Stimulated activated CD8-positive, alpha-beta memory T cell treated with anti-CD3 and anti-CD28 coated beads, Interleukin-12 subunit alpha, Interleukin-12 subunit beta, amount 100 ng/mL, for 24 hours (primary cell): Measurements from ENCODE around the gene PRR16.
"Not testable (repeated sequence)": the region's sequence is repeated elsewhere in the genome, so short reads cannot be mapped to it uniquely, and the experiment has no call there.

ENCODE experiments used
- DNase-seq: peaks from one replicate; pipeline ENCODE4 v3.0.0-alpha.2; 2020; ENCODE audit errors: extremely low read depth

The PRR16 gene

GRCh38 chr5:120638449-120638848 lies 174.3 kb downstream of the PRR16 start:
- DNase-seq: no peak

DNA sequence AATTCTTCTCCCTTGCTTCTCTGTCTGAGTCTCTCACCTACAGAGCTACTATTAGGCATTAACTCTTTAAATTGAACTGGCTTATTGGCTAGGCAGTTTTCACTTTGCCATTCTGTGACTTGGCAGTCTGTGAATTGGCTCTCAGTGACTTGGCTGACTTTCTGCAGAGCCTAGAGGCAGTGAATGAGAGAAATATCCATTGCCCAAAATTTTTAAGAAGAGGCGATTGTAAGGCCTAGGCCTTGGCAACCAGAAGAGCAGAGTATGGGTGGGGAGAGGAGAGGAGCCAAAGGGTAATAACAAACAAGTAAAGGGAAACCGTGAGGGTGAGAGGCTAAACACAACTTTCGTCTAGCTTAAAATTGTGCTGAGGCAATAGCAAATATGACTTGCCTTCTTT lies 176.7 kb downstream of the PRR16 start:
- no peak for DNase-seq

DNA sequence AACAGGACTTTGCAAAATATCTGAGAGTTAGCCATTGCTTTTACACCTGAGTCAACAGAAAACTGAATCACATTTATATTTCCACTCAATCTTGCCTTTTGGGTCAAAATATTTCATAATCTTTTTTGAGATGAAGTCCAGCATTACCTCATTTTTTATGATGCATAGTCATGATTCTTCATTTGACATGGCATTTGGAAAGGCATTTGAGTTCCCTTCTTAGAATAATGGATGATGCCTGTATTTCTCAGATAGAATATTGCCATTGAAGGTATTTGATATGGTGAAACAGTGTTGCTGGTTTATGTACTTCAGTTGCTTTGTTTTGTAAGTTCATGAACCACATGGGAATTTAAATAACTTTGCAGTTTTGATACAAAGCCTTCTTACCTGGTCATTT lies 180.4 kb downstream of the PRR16 start:
- no peak for DNase-seq

GRCh38 chr5:120655828-120656435 lies 191.8 kb downstream of the PRR16 start:
- no peak for DNase-seq

GRCh38 chr5:120657104-120657503 lies 193.0 kb downstream of the PRR16 start:
- no peak for DNase-seq

DNA sequence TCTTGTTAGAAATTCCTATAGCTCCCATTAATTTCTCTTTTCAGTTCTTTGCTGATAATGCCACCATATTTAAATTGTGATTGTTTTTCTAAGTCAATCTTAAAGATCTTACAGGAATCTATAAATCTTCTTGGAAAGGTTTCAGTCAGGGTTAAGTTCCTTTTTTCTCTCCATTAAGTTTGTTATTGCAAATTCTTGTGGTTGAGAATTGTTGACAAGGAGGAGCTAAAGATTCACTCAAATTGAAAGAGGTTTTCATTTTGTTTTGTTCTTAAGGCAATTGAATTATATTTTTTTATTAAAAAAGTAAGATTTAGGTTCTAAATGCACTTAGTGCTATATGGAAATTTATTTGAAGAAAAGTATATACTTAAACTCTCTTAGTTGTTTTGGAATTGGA lies 213.4 kb downstream of the PRR16 start:
- no peak for DNase-seq

DNA sequence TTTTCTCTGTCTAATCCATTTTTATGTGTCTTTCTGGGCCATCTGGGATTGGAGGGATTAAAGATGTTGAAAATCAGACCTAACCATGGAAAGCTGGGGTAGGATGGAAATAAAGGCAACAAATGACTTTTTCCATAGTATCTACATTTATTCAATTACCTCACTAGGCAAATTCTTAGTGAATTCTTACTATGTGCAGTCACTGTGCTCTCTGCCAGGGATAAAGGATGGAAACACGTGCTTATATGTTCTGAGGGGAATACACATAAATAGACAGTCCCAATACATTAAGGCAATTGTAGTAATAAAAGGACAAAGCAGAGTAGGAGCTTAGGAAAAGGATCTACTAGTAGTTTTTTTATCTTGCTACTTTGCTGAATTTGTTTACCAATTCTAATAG lies 214.2 kb downstream of the PRR16 start:
- DNase-seq: no peak

- DNase-seq: no peak
These were observed 218.8 kb downstream of the PRR16 start for GRCh38 chr5:120682851-120683250.

DNA sequence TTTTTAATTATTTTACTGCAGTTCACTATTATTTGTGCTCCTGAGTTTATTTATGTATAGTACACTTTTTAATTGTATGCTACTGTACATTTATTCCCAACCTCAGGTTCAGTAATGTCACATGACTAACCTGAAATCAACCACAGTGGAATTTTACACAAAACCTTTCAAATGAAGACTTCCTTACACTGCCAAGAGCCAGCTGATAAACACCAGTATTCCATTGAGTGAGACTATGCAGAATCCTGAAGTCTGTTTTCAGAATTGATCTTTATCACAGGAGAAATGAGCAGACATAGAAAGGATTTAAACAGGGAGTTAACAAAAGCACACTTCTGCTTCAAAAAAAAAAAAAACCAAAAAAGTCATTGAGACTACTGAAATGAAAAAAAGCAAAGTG lies 219.5 kb downstream of the PRR16 start:
- no peak for DNase-seq

DNA sequence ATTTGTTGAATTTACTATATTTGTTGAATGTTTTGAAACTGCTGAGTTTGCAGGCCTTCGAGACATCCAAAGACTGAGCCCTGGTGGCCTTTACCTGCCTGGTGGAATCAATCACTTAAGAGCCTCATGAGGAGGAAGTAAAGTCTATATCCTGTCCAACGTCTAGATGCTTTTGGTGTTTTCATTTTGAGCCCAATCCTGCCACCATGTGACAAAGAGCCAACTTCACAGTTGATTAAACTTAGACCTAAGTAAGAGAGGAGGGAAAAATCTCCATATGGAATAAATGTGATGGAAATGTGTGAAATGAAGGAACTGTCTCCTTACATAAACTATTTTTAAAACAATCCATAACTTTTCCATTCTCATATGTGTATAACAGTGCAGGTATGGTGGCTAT lies 220.1 kb downstream of the PRR16 start:
- DNase-seq: no peak

- no peak for DNase-seq
These were observed 220.8 kb downstream of the PRR16 start for GRCh38 chr5:120684749-120685415.

DNA sequence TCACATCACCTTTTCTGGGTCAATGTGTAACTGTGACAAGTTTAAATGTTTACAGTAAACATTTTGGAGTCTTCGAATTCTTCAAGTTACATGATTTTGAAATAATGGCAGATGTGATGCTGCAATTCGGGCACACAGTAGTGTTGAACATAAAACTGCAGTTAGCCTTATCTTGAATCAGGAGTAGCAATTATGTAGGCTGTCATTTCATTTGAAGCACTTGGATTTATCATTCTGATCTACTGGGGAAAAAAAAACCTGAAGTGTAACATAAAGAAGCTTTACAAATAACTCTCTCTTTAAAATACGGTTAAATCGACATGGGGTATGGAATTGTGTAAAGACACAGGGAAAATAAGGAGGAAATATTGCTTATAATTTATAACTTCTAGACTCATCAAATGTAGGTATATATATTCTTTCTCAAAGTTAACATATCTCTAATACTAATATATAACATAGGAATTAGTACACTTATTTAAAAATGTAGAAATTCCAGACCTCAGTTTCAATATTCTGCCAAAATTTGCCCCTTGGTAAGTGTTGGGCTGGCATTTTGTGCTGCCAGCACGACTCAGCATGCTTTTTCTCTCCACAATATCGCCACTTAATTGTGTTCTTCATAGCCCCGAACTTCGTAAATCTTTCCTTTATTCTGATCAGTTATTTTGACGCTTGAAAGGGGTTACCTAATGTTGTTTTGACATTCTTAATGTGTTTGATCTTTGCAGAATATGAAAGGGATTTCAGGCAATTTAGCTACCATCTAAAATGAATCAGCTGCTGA lies 226.7 kb downstream of the PRR16 start:
- no peak for DNase-seq

GRCh38 chr5:120692325-120692724 lies 228.2 kb downstream of the PRR16 start:
- DNase-seq: no peak

DNA sequence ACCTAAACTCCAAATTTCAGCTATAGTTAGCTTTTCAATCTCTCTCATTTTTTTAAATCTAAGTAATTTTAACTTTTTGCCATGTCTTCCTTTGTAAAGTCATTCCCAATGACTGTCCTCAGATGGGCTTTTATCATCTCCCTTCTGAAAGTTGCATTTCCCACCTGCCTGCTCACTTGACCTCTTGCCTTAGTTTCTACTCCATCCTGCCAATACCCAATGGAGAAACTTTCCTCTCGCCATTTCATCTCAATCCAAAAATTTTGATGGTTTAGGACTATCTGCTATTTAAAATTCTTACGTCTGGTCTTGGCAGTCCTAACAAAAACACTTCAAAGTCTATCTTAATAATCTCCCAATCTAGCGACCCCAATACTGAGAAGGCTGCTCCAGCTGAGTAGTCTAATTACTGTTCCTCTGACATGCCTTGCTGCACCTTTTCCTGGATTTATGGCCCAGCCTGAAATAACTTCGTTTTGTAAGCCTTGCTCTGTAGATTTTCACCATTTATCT lies 231.3 kb downstream of the PRR16 start:
- no peak for DNase-seq

- DNase-seq: no peak
These were observed 233.0 kb downstream of the PRR16 start for GRCh38 chr5:120697147-120697546.

DNA sequence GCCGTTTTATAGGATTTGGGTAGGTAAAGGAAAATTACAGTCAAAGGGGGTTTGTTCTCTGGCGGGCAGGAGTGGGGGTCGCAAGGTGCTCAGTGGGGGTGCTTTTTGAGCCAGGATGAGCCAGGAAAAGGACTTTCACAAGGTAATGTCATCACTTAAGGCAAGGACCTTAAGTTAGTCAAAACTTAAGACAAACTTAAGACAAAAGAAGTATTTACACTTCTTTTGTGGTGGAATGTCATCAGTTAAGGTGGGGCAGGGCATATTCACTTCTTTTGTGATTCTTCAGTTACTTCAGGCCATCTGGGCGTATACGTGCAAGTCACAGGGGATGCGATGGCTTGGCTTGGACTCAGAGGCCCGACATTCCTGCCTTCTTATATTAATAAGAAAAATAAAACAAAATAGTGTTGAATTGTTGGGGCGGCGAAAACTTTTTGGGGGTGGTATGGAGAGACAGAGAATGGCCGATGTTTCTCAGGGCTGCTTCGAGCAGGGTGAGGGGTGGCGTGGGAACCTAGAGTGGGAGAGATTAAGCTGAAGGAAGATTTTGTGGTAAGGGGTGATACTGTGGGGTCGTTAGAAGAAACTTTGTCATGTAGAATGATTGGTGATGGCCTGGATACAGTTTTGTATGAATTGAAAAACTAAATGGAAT lies 233.7 kb downstream of the PRR16 start:
- DNase-seq: not testable (repeated sequence)

DNA sequence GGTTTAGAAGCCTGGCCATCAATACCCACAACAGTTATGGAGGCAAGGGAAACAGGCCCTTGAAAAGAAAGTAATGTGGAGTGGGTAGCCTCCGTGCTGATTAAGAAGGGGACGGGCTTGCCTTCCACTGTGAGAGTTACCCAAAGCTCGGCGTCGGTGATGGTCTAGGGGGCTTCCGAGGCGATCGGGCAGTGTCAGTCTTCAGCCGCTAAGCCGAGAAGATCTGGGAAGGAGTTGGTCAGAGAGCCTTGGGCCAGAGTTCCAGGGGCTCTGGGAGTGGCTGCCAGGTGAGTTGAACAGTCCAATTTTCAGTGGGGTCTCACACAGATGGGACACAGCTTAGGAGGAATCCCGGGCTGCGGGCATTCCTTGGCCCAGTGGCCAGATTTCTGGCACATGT lies 236.6 kb downstream of the PRR16 start:
- DNase-seq: not testable (repeated sequence)

DNA sequence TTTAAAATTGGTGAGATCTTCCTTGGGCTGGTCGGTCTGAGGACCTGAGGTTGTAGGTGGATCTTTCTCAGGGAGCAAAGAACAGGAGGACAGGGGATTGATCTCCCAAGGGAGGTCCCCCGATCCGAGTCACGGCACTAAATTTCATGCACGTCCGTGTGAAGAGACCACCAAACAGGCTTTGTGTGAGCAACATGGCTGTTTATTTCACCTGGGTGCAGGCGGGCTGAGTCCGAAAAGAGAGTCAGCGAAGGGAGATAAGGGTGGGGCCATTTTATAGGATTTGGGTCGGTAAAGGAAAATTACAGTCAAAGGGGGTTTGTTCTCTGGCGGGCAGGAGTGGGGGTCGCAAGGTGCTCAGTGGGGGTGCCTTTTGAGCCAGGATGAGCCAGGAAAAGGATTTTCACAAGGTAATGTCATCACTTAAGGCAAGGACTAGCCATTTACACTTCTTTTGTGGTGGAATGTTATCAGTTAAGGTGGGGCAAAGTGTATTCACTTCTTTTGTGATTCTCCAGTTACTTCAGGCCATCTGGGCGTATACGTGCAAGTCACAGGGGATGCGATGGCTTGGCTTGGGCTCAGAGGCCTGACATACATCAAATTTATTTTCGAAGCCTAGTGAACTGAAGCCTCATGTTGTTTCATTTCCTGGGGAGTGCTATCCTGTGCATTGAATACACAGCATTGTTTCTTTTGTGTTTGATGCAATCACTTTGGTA lies 238.9 kb downstream of the PRR16 start:
- not testable (repeated sequence) for DNase-seq

GRCh38 chr5:120703918-120704587 lies 240.0 kb downstream of the PRR16 start:
- DNase-seq: no peak

DNA sequence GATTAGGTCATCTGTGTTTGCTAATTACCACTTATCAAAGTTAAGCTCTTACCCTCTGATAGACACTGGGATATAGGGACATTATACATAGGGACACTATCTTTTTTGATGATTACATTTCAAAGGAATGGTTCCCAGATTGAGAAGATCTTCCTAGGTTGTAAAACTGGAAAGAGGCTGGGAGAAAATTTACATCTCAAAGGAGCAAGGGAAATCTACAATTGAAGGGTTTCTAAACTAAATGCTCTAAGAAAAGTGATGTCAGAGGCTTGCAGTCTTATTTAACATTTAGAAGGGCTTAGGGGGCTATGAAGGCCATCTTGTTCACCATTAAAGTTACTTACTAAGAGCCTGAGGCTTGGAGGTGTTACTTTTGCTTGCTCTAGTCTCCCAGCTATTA lies 242.8 kb downstream of the PRR16 start:
- no peak for DNase-seq

- no peak for DNase-seq
These were observed 253.3 kb downstream of the PRR16 start for GRCh38 chr5:120717381-120717780.
